Neural cell (in vitro differentiated cells): ENCODE data around the gene FAM53A. TPM values are rescaled to one million over a fixed set of nuclear protein-coding genes. Genes with fewer than 3 reads are reported as not detected.
A peak's percentile ranks its signal among the peaks of the same experiment; 100 is the strongest.

Source experiments
- H2AFZ ChIP-seq: fragments of 200-600, 300-800 bp; sonication (generic), shearing (Covaris generic); 2 replicates; pipeline ENCODE4 v1.6.0; 2014; ENCODE audit warnings: low read depth, mild to moderate bottlenecking, antibody characterized with exemption, low read length, moderate library complexity
- H3F3A ChIP-seq: fragments of 200-600 bp; shearing (Covaris generic); 2 replicates; pipeline ENCODE4 v1.6.1; 2016; ENCODE audit warnings: mild to moderate bottlenecking, moderate library complexity, mixed read lengths, antibody characterized with exemption, low read length; ENCODE audit not compliant: insufficient read depth, poor library complexity, severe bottlenecking
- H3K27ac ChIP-seq: fragments of 200-600, 300-800 bp; sonication (generic), shearing (Covaris generic); 2 replicates; pipeline ENCODE4 v1.5.1; 2014; ENCODE audit warnings: mild to moderate bottlenecking, low read length, moderate library complexity
- H3K27me3 ChIP-seq: fragments of 300-800, 200-600 bp; sonication (generic), shearing (Covaris generic); 2 replicates; pipeline ENCODE4 v1.6.0; 2014; ENCODE audit warnings: mild to moderate bottlenecking, low read depth, low read length, moderate library complexity; ENCODE audit not compliant: insufficient read depth
- H3K36me3 ChIP-seq: fragments of 300-800, 200-600 bp; sonication (generic), shearing (Covaris generic); 2 replicates; pipeline ENCODE4 v1.5.1; 2014; ENCODE audit warnings: mild to moderate bottlenecking, antibody characterized with exemption, low read length, moderate library complexity; ENCODE audit not compliant: insufficient read depth
- H3K4me2 ChIP-seq: fragments of 300-800, 200-600 bp; sonication (generic), shearing (Covaris generic); 2 replicates; pipeline ENCODE4 v1.6.0; 2014; ENCODE audit warnings: mild to moderate bottlenecking, low read length
- H3K4me3 ChIP-seq: fragments of 300-800, 200-600 bp; sonication (generic), shearing (Covaris generic); 2 replicates; pipeline ENCODE4 v1.5.1; 2014; ENCODE audit warnings: mild to moderate bottlenecking, low read length, moderate library complexity
- H3K79me2 ChIP-seq: fragments of 200-600 bp; shearing (Covaris generic); replicated peaks from 2 replicates; pipeline ENCODE4 v1.6.0; 2014; ENCODE audit warnings: mild to moderate bottlenecking, low read length, moderate library complexity; ENCODE audit not compliant: insufficient read depth
- H3K9ac ChIP-seq: fragments of 300-800, 200-600 bp; sonication (generic), shearing (Covaris generic); 2 replicates; pipeline ENCODE4 v1.6.1; 2016; ENCODE audit warnings: mild to moderate bottlenecking, low read length, mixed read lengths
- H3K9me2 ChIP-seq: fragments of 200-600 bp; shearing (Covaris generic); 2 replicates; pipeline ENCODE4 v1.6.1; 2016; ENCODE audit warnings: mild to moderate bottlenecking, low read length, mixed read lengths; ENCODE audit not compliant: insufficient read depth
- H3K9me3 ChIP-seq: fragments of 200-600, 300-800 bp; sonication (generic), shearing (Covaris generic); 2 replicates; pipeline ENCODE4 v1.6.1; 2016; ENCODE audit warnings: mild to moderate bottlenecking, mixed run types, low read length, moderate library complexity, mixed read lengths
- H4K20me1 ChIP-seq: fragments of 200-600 bp; shearing (Covaris generic); 2 replicates; pipeline ENCODE4 v1.6.1; 2016; ENCODE audit warnings: mild to moderate bottlenecking, mixed run types; ENCODE audit not compliant: insufficient read depth
- EP300 ChIP-seq: fragments of 450-650 bp; conservative IDR thresholded peaks from 2 replicates; pipeline ENCODE4 v1.6.1; 2014; ENCODE audit warnings: antibody characterized with exemption, mild to moderate bottlenecking, moderate library complexity; ENCODE audit not compliant: poor library complexity, severe bottlenecking
- EZH2 ChIP-seq: fragments of 200-600, 300-800 bp; shearing (Covaris generic), sonication (generic); IDR thresholded peaks from 2 replicates; pipeline ENCODE4 v1.6.1; 2014; ENCODE audit warnings: antibody characterized with exemption, low read length, borderline replicate concordance, mild to moderate bottlenecking; ENCODE audit not compliant: insufficient read depth, poor library complexity, severe bottlenecking
- MXI1 ChIP-seq: fragments of 450-650 bp; conservative IDR thresholded peaks from 2 replicates; pipeline ENCODE4 v1.6.1; 2014; ENCODE audit warnings: antibody characterized with exemption, mild to moderate bottlenecking; ENCODE audit not compliant: poor library complexity, severe bottlenecking
- POLR2AphosphoS5 ChIP-seq: IDR thresholded peaks from 2 replicates; pipeline ENCODE4 v1.6.1; 2012
- RAD21 ChIP-seq: fragments of 450-650 bp; conservative IDR thresholded peaks from 2 replicates; pipeline ENCODE4 v1.6.1; 2014; ENCODE audit warnings: antibody characterized with exemption, mild to moderate bottlenecking, moderate library complexity
- REST ChIP-seq: IDR thresholded peaks from 2 replicates; pipeline ENCODE4 v1.6.1; 2012; ENCODE audit warnings: borderline replicate concordance
- SMC3 ChIP-seq: fragments of 450-650 bp; conservative IDR thresholded peaks from 2 replicates; pipeline ENCODE4 v1.6.1; 2014; ENCODE audit warnings: antibody characterized with exemption, mild to moderate bottlenecking, moderate library complexity; ENCODE audit not compliant: poor library complexity
- TAF1 ChIP-seq: IDR thresholded peaks from 2 replicates; pipeline ENCODE4 v1.6.1; 2012; ENCODE audit warnings: low read depth
- polyA plus RNA-seq: library from polyadenylated mRNA; depleted of rRNA; stranded (reverse); fragments of >200 nt; gene quantifications from 2 replicates; pipeline ENCODE4 v1.2.3, GENCODE V29; 2014
- TF ChIP-seq, protein P1 (sequence below): fragments of 450-650 bp; IDR thresholded peaks from 2 replicates; pipeline ENCODE4 v1.5.1; 2014; ENCODE audit warnings: antibody characterized with exemption, mild to moderate bottlenecking, moderate library complexity; ENCODE audit not compliant: poor library complexity, severe bottlenecking

FAM53A gene
- polyA plus RNA-seq, 1 donor from 2014 or later = not detected

DNA sequence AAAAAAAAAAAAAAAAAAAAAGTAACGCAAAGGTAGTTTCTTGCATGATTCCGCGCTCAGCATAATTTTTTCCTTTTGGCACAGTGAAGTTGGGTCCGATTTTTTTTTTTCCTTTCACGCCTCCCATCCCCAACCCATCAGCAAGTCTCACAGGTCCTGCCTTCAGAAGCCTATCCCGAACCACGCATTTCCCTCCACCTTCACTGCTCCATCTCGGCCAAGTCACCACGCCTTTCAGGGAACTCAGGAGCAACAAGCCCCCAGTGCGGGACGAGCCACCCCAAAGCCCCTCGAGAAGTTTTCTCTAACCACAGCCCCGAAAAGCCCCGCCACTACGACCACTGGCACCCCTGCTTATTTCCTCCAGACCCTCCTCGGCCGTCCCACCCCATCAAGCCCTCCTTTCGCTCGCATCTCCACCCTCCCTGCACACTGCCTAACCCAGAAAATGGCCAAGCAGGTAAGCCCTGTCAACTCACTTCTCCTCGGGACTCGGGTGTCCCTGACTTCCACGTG is 27.0 kb upstream of the FAM53A start:
- peak overlapping the region; percentile 94 for H3K4me2 ChIP-seq
- TF ChIP-seq EP300 (no peak), SMC3 (no peak), POLR2AphosphoS5 (no peak), RAD21 (no peak), EZH2 (no peak), TAF1 (no peak), REST (no peak), MXI1 (no peak)
- TF ChIP-seq, protein P1, sequence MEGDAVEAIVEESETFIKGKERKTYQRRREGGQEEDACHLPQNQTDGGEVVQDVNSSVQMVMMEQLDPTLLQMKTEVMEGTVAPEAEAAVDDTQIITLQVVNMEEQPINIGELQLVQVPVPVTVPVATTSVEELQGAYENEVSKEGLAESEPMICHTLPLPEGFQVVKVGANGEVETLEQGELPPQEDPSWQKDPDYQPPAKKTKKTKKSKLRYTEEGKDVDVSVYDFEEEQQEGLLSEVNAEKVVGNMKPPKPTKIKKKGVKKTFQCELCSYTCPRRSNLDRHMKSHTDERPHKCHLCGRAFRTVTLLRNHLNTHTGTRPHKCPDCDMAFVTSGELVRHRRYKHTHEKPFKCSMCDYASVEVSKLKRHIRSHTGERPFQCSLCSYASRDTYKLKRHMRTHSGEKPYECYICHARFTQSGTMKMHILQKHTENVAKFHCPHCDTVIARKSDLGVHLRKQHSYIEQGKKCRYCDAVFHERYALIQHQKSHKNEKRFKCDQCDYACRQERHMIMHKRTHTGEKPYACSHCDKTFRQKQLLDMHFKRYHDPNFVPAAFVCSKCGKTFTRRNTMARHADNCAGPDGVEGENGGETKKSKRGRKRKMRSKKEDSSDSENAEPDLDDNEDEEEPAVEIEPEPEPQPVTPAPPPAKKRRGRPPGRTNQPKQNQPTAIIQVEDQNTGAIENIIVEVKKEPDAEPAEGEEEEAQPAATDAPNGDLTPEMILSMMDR = no peak
- peak overlapping the region; percentile 65 for H3K27ac ChIP-seq
- H3K27me3 ChIP-seq = no peaks in the 10 kb centered on the region
- H3F3A ChIP-seq = no peaks in the 10 kb centered on the region
- peak overlapping the region; percentile 83 for H3K9ac ChIP-seq
- H4K20me1 ChIP-seq = no peaks in the 10 kb centered on the region
- peak overlapping the region; percentile 97 for H3K4me3 ChIP-seq
- no peaks in the 10 kb centered on the region for H3K9me2 ChIP-seq
- H3K36me3 ChIP-seq = no peaks in the 10 kb centered on the region
- peak overlapping the region; percentile 40 for H2AFZ ChIP-seq
- peaks cover 32% of the 10 kb centered on the region for H3K79me2 ChIP-seq
- H3K9me3 ChIP-seq = no peaks in the 10 kb centered on the region

DNA sequence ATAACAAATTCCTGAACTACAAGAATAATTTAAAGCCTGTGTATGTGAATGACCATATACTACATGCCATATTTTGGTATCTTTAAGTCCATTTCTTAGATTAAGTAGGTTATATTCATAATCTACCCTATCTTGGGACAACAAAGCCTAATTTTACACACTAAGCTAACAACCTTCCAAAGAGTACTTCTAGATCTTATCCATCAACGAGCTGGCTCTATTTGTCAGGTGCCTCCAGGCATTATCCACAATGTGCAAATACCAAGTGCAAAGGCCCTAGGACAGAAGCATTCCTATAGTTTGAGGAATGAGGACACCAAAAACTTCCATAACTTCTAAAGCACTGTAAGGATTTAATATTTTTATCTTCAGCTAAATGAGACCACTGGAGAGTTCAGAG is 24.5 kb upstream of the FAM53A start:
- TF ChIP-seq RAD21 (no peak), EZH2 (no peak), REST (no peak), EP300 (no peak), POLR2AphosphoS5 (no peak)
- TF ChIP-seq, protein P1 = no peak
- peaks cover 39% of the 10 kb centered on the region for H3K79me2 ChIP-seq

More for the DNA sequence above, 24.5 kb upstream of the FAM53A start:
- no peak overlapping the region for H3K27ac ChIP-seq
- no peaks in the 10 kb centered on the region for H3K27me3 ChIP-seq
- H3F3A ChIP-seq = no peaks in the 10 kb centered on the region
- H3K36me3 ChIP-seq = no peaks in the 10 kb centered on the region
- H2AFZ ChIP-seq = no peak overlapping the region
- H3K4me2 ChIP-seq = no peak overlapping the region
- no peaks in the 10 kb centered on the region for H3K9me2 ChIP-seq
- no peaks in the 10 kb centered on the region for H3K9me3 ChIP-seq
- no peaks in the 10 kb centered on the region for H4K20me1 ChIP-seq
- H3K4me3 ChIP-seq = no peak overlapping the region
- no peak overlapping the region for H3K9ac ChIP-seq
